Measurements from ENCODE around the gene SLC16A10. TPM values are rescaled to one million over a fixed set of nuclear protein-coding genes. Genes with fewer than 3 reads are reported as not detected.

Gene SLC16A10
- total and polyA plus RNA-seq, 2 of the 8 experiments (the other 6 are each of a cell fraction or from before 2014, with no cell fraction given), result 18.6 to 23.2 TPM

- H4K8ac ChIP-seq (ENCODE audit: extremely low read depth, insufficient read depth, low read length), result no peak overlapping the region
- H3K4ac ChIP-seq (replicated peaks; ENCODE audit: insufficient read length, low read depth, low read length), result no peak overlapping the region
- ChIA-PET POLR2A (ENCODE audit: partially characterized antibody) (no interaction called here), CTCF (ENCODE audit: partially characterized antibody) (interaction anchor here (0.5 kb wide), 1 partner anchor 273 kb away, joined by 3 read pairs; no protein-coding TSS in a partner anchor)
- TF ChIP-seq MAX (IDR thresholded peaks at IDR 0.05) (no peak), SRF (IDR thresholded peaks at IDR 0.05; ENCODE audit: low read depth, low read length) (no peak), SAP30 (IDR thresholded peaks at IDR 0.05; ENCODE audit: insufficient read depth, insufficient replicate concordance, low read length) (no peak), EZH2 (IDR thresholded peaks at IDR 0.05; ENCODE audit: low read depth, low read length, severe bottlenecking) (no peak), SIX5 (IDR thresholded peaks at IDR 0.05; ENCODE audit: low read depth, low read length) (no peak), RFX5 (IDR thresholded peaks at IDR 0.05; ENCODE audit: borderline replicate concordance, low read depth, low read length) (no peak), TAF7 (optimal IDR thresholded peaks at IDR 0.05; ENCODE audit: borderline replicate concordance, low read depth, low read length) (no peak), CREB1 (IDR thresholded peaks at IDR 0.05) (no peak), POLR2A (IDR thresholded peaks at IDR 0.05; ENCODE audit: control extremely low read depth in 1 of 2, low read depth in 2 of 2, low read length in 2 of 2) (no peak), RNF2 (IDR thresholded peaks at IDR 0.05; ENCODE audit: borderline replicate concordance, low read depth, low read length, missing control alignments, poor library complexity, severe bottlenecking) (no peak), KDM4A (IDR thresholded peaks at IDR 0.05; ENCODE audit: low read depth, low read length, severe bottlenecking) (no peak)
- no peak overlapping the region for H2AFZ ChIP-seq (ENCODE audit: low read length)
- no peak overlapping the region for H3K23ac ChIP-seq (ENCODE audit: insufficient read length)
- H3K9me3 ChIP-seq (ENCODE audit: insufficient read depth in 2 of 2, low read depth in 1 of 2, low read length in 1 of 2), result no peaks in the 10 kb centered on the region
- no peak overlapping the region for H3K27ac ChIP-seq (ENCODE audit: low read depth, low read length)
- no peak overlapping the region for H3K56ac ChIP-seq (replicated peaks; ENCODE audit: insufficient read length, low read depth, low read length)
- no peak overlapping the region for H2BK15ac ChIP-seq (ENCODE audit: low read length)
- H2AK5ac ChIP-seq (ENCODE audit: low read depth, low read length), result no peak overlapping the region
- H4K91ac ChIP-seq (replicated peaks; ENCODE audit: insufficient read length, low read length), result no peak overlapping the region
- H3K18ac ChIP-seq (ENCODE audit: extremely low read depth, low read length), result no peak overlapping the region
- no peak overlapping the region for H4K5ac ChIP-seq (ENCODE audit: insufficient read length, low read depth, low read length)
- peaks cover 0 to 4% of the 10 kb centered on the region in 2 experiments for H4K20me1 ChIP-seq (replicated peaks in 1 of 2; ENCODE audit: control insufficient read depth in 1 of 2, insufficient read depth in 2 of 2, low read length in 2 of 2)
- WGBS, 2 experiments (ENCODE audit: extremely low coverage in 1 of 2, insufficient coverage in 1 of 2, insufficient read length in 1 of 2, insufficient replicate concordance in 2 of 2, low coverage in 1 of 2, low lambda C conversion rate in 2 of 2, missing lambda C conversion rate in 1 of 2), result 95% methylated on average over 4 of the region's 4 CpGs; no CpG with 5 or more reads in 1 of the 2 experiments
- H3K79me2 ChIP-seq (ENCODE audit: control insufficient read depth in 1 of 2, insufficient read depth in 2 of 2, low read length in 2 of 2), result peaks cover 6 to 34% of the 10 kb centered on the region in 2 experiments; a peak in 3 of 4 replicates
- H3K27me3 ChIP-seq (replicated peaks in 1 of 4; ENCODE audit: control insufficient read depth in 3 of 4, extremely low read depth in 1 of 4, insufficient read depth in 3 of 4, low read length in 3 of 4), result no peaks in the 10 kb centered on the region
- peaks cover 3% of the 10 kb centered on the region; the same call in 1 of the 2 replicates for H3K23me2 ChIP-seq (ENCODE audit: low read depth, low read length)
- no peak overlapping the region for H2BK12ac ChIP-seq (ENCODE audit: low read depth, low read length)
- H2BK120ac ChIP-seq (replicated peaks; ENCODE audit: low read depth, low read length), result no peak overlapping the region
- H3K14ac ChIP-seq (ENCODE audit: insufficient read length), result no peak overlapping the region
- peaks cover 0 to 4% (median 0%) of the 10 kb centered on the region in 4 experiments; a peak in 1 of 7 replicates for H3K4me1 ChIP-seq (replicated peaks in 1 of 4; ENCODE audit: control insufficient read depth in 3 of 4, insufficient read depth in 4 of 4, low read length in 3 of 4)
- no peak overlapping the region for H3K4me2 ChIP-seq (ENCODE audit: insufficient read depth in 1 of 2, low read depth in 2 of 2, low read length in 2 of 2)
- no peak overlapping the region for H2BK20ac ChIP-seq (ENCODE audit: low read length)
- no peak for FAIRE-seq
- no peak for DNase-seq (ENCODE audit: low read depth in 1 of 2, low spot score in 2 of 2)
- H2BK5ac ChIP-seq (ENCODE audit: low read depth, low read length), result no peak overlapping the region
- peaks cover 9 to 44% (median 24%) of the 10 kb centered on the region in 4 experiments for H3K36me3 ChIP-seq (ENCODE audit: control insufficient read depth in 2 of 4, insufficient read depth in 4 of 4, low read length in 3 of 4)
- H3K9ac ChIP-seq (replicated peaks in 1 of 4; ENCODE audit: extremely low read depth in 1 of 4, low read depth in 3 of 4, low read length in 3 of 4), result no peak overlapping the region
- H3K4me3 ChIP-seq (ENCODE audit: extremely low read depth in 1 of 4, insufficient read depth in 2 of 4, low read depth in 3 of 4, low read length in 4 of 4), result no peak overlapping the region
- no peaks in the 10 kb centered on the region; the same call in 1 of the 2 replicates for H3K79me1 ChIP-seq (ENCODE audit: low read depth, low read length)
Measured at GRCh38 chr6:111263837-111264236, 176.5 kb downstream of the SLC16A10 start.
